Muscle layer of duodenum (tissue), 2 donors: ENCODE data around the gene UTY.

Experiments used
- H3K27ac ChIP-seq: one replicate; pipeline ENCODE4 v1.7.0; 2013; ENCODE audit warnings: mild to moderate bottlenecking, low read length
- H3K27me3 ChIP-seq: one replicate; pipeline ENCODE4 v1.7.0; 2013; ENCODE audit warnings: low read depth, mild to moderate bottlenecking, control low read depth, low read length
- H3K36me3 ChIP-seq, 2 donors: one replicate each; pipeline ENCODE4 v1.7.0; 2013; ENCODE audit warnings: low read length in 2 of 2, control low read depth in 1 of 2, mild to moderate bottlenecking in 1 of 2; ENCODE audit not compliant: insufficient read depth in 2 of 2, control insufficient read depth in 1 of 2
- H3K4me1 ChIP-seq, 2 donors: one replicate each; pipeline ENCODE4 v1.7.0; 2013; ENCODE audit warnings: low read length in 2 of 2, mild to moderate bottlenecking in 2 of 2, control low read depth in 1 of 2, moderate library complexity in 1 of 2; ENCODE audit not compliant: insufficient read depth in 2 of 2, control insufficient read depth in 1 of 2
- H3K4me3 ChIP-seq, 2 donors: one replicate each; pipeline ENCODE4 v1.7.0; 2013; ENCODE audit warnings: low read length in 2 of 2, low read depth in 1 of 2, mild to moderate bottlenecking in 1 of 2
- H3K9me3 ChIP-seq, 2 donors: one replicate each; pipeline ENCODE4 v1.7.0; 2013; ENCODE audit warnings: low read length in 2 of 2, control low read depth in 1 of 2, mild to moderate bottlenecking in 1 of 2; ENCODE audit not compliant: control insufficient read depth in 1 of 2
- donor health status: healthy.

Gene UTY

DNA sequence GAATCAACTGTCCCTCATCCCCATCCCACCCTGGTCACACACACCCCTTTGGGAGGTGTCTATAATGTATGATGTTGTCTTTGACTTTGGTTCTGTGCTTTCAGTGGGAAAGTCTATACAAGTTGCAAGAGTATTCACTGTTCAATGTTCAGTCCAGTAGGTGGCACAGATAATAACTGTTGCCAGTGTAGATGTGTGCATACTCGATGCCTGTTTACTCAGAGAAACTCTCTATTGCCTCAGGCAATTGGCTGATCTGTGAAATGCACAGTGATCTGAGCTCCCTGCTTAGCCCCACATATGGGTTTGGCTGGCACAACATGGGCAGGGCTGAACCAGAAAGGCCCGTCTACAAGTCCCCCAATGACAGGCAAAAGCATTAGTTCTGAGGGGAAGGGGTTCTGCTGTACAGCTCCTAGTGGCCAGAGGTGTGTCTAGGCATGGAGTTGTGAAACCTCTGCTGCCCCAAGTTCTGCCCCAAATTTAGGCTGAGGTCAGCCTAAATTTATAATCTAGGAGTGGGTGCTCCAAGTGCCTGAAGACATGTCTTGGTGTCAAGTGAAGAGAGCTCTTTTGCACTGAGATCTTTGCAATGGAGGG lies 252.4 kb downstream of the UTY start:
- Histone ChIP-seq H3K4me3 (no peak overlapping the region), H3K9me3 (no peaks in the 10 kb centered on the region), H3K36me3 (no peaks in the 10 kb centered on the region), H3K27me3 (no peaks in the 10 kb centered on the region), H3K4me1 (no peaks in the 10 kb centered on the region), H3K27ac (no peak overlapping the region)

DNA sequence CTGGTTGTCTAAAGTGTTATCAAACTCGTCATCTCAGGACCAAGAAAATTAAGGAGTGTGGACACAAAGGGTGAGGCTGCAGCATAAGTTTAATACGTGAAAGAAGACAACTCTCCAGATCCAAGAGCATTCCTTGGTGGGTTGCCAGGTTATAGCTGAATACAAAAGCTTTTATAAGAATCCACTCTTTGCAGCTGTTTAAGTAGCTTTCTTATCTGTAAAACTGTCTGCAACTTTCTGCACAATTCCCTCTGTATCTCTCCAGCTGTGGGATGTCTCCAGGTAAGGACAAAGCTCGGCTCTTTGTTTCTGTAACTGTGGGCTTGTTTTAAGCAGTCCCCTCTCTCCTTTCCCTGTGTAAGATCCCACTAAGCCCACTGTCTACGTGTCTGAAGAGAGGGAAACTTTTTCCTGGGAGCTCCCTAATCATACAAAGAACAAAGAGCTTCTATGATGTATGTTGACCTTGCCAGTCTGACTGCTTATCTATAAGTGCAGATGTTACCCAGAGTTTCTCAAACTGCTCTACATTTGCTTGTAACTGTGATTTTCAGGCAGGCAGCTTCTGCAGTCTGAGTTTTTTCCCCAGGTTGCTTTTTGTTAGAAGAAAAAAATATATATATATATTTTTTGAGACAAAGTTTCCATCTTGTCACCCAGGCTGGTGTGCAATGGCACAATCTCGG lies 268.7 kb downstream of the UTY start:
- no peaks in the 10 kb centered on the region for H3K27me3 ChIP-seq
- H3K36me3 ChIP-seq, result no peaks in the 10 kb centered on the region
- no peaks in the 10 kb centered on the region for H3K9me3 ChIP-seq
- H3K4me3 ChIP-seq, result no peak overlapping the region
- no peaks in the 10 kb centered on the region for H3K4me1 ChIP-seq
- no peak overlapping the region for H3K27ac ChIP-seq

DNA sequence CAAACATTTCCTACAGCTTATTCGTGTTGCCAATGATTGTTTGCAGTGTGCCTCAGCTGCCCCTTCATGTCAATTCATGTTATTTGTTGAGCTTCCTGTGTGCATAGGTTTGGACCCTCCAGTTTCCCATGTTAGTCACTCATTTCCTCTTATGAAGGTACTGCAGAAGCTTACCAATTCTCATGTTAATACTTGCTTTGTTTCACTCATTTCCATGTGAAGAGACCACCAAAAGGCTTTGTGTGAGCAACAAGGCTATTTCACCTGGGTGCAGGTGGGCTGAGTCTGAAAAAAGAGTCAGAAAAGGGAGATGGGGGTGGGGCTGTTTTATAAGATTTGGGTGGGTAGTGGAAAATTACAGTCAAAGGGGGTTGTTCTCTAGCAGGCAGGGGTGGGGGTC lies 274.6 kb downstream of the UTY start:
- no peaks in the 10 kb centered on the region for H3K27me3 ChIP-seq
- H3K9me3 ChIP-seq, result no peaks in the 10 kb centered on the region

More for the DNA sequence above, 274.6 kb downstream of the UTY start:
- H3K4me3 ChIP-seq, result no peak overlapping the region
- no peak overlapping the region for H3K27ac ChIP-seq
- H3K36me3 ChIP-seq, result no peaks in the 10 kb centered on the region
- H3K4me1 ChIP-seq, result no peaks in the 10 kb centered on the region
